Measurements from ENCODE around the gene CPNE7. TPM values are rescaled to one million over a fixed set of nuclear protein-coding genes. Genes with fewer than 3 reads are reported as not detected.

The CPNE7 gene
- total and polyA plus RNA-seq, 2 of the 13 experiments (the other 11 are each of a cell fraction or from before 2014, with no cell fraction given), result 0.59 TPM; not detected in 1

DNA sequence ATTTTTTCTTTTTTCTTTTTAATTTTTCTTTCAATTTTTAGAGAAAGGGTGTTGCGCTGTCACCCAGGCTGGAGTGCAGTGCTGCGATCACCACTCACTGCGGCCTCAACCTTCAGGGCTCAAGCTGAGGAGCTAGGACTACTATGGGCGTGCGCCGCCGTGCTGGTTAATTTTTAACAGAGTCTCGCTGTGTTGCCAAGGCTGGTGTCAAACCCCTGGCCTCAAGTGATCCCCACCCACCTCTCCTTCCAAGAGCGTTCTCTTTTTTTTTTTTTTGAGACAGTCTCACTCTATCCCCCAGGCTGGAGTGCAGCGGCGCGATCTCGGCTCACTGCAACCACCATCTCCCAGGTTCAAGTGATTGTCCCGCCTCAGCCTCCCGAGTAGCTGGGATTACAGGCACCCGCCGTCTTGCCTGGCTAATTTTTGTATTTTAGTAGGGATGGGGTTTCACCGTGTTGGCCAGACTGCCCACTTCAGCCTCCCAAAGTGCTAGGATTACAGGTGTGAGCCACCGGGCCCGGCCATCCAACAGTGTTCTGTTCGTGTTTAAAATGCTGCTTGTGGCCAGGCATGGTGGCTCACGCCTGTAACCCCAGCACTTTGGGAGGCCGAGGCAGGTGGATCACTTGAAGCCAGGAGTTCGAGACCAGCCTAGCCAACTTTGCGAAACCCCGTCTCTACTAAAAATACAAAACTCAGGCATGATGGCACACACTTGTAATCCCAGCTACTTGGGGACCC, 29.6 kb upstream of the CPNE7 start (continued):
- TF ChIP-seq, protein P1, sequence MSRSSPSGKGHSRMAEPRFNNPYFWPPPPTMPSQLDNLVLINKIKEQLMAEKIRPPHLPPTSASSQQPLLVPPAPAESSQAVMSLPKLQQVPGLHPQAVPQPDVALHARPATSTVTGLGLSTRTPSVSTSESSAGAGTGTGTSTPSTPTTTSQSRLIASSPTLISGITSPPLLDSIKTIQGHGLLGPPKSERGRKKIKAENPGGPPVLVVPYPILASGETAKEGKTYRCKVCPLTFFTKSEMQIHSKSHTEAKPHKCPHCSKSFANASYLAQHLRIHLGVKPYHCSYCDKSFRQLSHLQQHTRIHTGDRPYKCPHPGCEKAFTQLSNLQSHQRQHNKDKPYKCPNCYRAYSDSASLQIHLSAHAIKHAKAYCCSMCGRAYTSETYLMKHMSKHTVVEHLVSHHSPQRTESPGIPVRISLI (CRISPR knock-in tag; IDR thresholded peaks at IDR 0.05; ENCODE audit: borderline replicate concordance), result peak; percentile 98
- TF ChIP-seq ATF7 (IDR thresholded peaks at IDR 0.05) (no peak), ATF7 (CRISPR knock-in tag; IDR thresholded peaks at IDR 0.05) (0 out of 2 replicates have a peak, but pooled peaks have one; percentile 20), DMAP1 (CRISPR knock-in tag; IDR thresholded peaks at IDR 0.05) (0 out of 2 replicates have a peak, but pooled peaks have one; percentile 24), ARNT2 (CRISPR knock-in tag; IDR thresholded peaks at IDR 0.05; ENCODE audit: low read depth) (no peak), RFXAP (CRISPR knock-in tag; IDR thresholded peaks at IDR 0.05; ENCODE audit: borderline replicate concordance) (peak; percentile 82; the same call in 1 of the 2 replicates), CCDC6 (CRISPR knock-in tag; IDR thresholded peaks at IDR 0.05) (0 out of 2 replicates have a peak, but pooled peaks have one; percentile 18), ARID2 (CRISPR knock-in tag; IDR thresholded peaks at IDR 0.05; ENCODE audit: borderline replicate concordance) (0 out of 2 replicates have a peak, but pooled peaks have one; percentile 43)
- TF ChIP-seq, protein P2, sequence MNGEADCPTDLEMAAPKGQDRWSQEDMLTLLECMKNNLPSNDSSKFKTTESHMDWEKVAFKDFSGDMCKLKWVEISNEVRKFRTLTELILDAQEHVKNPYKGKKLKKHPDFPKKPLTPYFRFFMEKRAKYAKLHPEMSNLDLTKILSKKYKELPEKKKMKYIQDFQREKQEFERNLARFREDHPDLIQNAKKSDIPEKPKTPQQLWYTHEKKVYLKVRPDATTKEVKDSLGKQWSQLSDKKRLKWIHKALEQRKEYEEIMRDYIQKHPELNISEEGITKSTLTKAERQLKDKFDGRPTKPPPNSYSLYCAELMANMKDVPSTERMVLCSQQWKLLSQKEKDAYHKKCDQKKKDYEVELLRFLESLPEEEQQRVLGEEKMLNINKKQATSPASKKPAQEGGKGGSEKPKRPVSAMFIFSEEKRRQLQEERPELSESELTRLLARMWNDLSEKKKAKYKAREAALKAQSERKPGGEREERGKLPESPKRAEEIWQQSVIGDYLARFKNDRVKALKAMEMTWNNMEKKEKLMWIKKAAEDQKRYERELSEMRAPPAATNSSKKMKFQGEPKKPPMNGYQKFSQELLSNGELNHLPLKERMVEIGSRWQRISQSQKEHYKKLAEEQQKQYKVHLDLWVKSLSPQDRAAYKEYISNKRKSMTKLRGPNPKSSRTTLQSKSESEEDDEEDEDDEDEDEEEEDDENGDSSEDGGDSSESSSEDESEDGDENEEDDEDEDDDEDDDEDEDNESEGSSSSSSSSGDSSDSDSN (CRISPR knock-in tag; IDR thresholded peaks at IDR 0.05), result 0 out of 2 replicates have a peak, but pooled peaks have one; percentile 27
- TF ChIP-seq, protein P3, sequence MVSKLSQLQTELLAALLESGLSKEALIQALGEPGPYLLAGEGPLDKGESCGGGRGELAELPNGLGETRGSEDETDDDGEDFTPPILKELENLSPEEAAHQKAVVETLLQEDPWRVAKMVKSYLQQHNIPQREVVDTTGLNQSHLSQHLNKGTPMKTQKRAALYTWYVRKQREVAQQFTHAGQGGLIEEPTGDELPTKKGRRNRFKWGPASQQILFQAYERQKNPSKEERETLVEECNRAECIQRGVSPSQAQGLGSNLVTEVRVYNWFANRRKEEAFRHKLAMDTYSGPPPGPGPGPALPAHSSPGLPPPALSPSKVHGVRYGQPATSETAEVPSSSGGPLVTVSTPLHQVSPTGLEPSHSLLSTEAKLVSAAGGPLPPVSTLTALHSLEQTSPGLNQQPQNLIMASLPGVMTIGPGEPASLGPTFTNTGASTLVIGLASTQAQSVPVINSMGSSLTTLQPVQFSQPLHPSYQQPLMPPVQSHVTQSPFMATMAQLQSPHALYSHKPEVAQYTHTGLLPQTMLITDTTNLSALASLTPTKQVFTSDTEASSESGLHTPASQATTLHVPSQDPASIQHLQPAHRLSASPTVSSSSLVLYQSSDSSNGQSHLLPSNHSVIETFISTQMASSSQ (IDR thresholded peaks at IDR 0.05; ENCODE audit: low read depth), result peak; percentile 97
- TF ChIP-seq, protein P3 (CRISPR knock-in tag; IDR thresholded peaks at IDR 0.05; ENCODE audit: borderline replicate concordance), result peak; percentile 96
- TF ChIP-seq, protein P4, sequence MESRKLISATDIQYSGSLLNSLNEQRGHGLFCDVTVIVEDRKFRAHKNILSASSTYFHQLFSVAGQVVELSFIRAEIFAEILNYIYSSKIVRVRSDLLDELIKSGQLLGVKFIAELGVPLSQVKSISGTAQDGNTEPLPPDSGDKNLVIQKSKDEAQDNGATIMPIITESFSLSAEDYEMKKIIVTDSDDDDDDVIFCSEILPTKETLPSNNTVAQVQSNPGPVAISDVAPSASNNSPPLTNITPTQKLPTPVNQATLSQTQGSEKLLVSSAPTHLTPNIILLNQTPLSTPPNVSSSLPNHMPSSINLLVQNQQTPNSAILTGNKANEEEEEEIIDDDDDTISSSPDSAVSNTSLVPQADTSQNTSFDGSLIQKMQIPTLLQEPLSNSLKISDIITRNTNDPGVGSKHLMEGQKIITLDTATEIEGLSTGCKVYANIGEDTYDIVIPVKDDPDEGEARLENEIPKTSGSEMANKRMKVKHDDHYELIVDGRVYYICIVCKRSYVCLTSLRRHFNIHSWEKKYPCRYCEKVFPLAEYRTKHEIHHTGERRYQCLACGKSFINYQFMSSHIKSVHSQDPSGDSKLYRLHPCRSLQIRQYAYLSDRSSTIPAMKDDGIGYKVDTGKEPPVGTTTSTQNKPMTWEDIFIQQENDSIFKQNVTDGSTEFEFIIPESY (CRISPR knock-in tag; IDR thresholded peaks at IDR 0.05), result no peak
- TF ChIP-seq, protein P5, sequence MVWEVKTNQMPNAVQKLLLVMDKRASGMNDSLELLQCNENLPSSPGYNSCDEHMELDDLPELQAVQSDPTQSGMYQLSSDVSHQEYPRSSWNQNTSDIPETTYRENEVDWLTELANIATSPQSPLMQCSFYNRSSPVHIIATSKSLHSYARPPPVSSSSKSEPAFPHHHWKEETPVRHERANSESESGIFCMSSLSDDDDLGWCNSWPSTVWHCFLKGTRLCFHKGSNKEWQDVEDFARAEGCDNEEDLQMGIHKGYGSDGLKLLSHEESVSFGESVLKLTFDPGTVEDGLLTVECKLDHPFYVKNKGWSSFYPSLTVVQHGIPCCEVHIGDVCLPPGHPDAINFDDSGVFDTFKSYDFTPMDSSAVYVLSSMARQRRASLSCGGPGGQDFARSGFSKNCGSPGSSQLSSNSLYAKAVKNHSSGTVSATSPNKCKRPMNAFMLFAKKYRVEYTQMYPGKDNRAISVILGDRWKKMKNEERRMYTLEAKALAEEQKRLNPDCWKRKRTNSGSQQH (CRISPR knock-in tag; IDR thresholded peaks at IDR 0.05; ENCODE audit: low read depth), result no peak
- TF ChIP-seq, protein P6, sequence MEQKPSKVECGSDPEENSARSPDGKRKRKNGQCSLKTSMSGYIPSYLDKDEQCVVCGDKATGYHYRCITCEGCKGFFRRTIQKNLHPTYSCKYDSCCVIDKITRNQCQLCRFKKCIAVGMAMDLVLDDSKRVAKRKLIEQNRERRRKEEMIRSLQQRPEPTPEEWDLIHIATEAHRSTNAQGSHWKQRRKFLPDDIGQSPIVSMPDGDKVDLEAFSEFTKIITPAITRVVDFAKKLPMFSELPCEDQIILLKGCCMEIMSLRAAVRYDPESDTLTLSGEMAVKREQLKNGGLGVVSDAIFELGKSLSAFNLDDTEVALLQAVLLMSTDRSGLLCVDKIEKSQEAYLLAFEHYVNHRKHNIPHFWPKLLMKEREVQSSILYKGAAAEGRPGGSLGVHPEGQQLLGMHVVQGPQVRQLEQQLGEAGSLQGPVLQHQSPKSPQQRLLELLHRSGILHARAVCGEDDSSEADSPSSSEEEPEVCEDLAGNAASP (CRISPR knock-in tag; IDR thresholded peaks at IDR 0.05; ENCODE audit: borderline replicate concordance), result peak; percentile 80; the same call in 1 of the 2 replicates

Data from HepG2 (cell line).